ENCODE data around the gene DENND6B.
A peak's percentile ranks its signal among the peaks of the same experiment; 100 is the strongest.

The DENND6B gene

GRCh38 chr22:50272044-50272802 lies 54.6 kb downstream of the DENND6B start:
- Histone ChIP-seq H3K4me3 (ENCODE audit: low read length) (no peak overlapping the region), H2AFZ (ENCODE audit: low read depth, low read length) (no peak overlapping the region), H3K9me3 (ENCODE audit: insufficient read depth, low read length) (no peaks in the 10 kb centered on the region), H3K4me2 (ENCODE audit: low read length) (no peak overlapping the region), H3K27me3 (ENCODE audit: low read depth, low read length) (no peaks in the 10 kb centered on the region), H3K9ac (ENCODE audit: low read length) (no peak overlapping the region), H3K79me2 (ENCODE audit: low read length) (no peaks in the 10 kb centered on the region), H3K27ac (ENCODE audit: low read length) (no peak overlapping the region), H4K20me1 (ENCODE audit: insufficient read depth, low read length) (peaks cover 6% of the 10 kb centered on the region; the same call in 1 of the 2 replicates), H3K36me3 (replicated peaks; ENCODE audit: low read depth, low read length) (peaks cover 10% of the 10 kb centered on the region), H3K4me1 (ENCODE audit: low read length) (peaks cover 18% of the 10 kb centered on the region)
- no peak for TF ChIP-seq EZH2phosphoT487 (IDR thresholded peaks at IDR 0.05; ENCODE audit: low read depth)
- TF ChIP-seq, protein P1, sequence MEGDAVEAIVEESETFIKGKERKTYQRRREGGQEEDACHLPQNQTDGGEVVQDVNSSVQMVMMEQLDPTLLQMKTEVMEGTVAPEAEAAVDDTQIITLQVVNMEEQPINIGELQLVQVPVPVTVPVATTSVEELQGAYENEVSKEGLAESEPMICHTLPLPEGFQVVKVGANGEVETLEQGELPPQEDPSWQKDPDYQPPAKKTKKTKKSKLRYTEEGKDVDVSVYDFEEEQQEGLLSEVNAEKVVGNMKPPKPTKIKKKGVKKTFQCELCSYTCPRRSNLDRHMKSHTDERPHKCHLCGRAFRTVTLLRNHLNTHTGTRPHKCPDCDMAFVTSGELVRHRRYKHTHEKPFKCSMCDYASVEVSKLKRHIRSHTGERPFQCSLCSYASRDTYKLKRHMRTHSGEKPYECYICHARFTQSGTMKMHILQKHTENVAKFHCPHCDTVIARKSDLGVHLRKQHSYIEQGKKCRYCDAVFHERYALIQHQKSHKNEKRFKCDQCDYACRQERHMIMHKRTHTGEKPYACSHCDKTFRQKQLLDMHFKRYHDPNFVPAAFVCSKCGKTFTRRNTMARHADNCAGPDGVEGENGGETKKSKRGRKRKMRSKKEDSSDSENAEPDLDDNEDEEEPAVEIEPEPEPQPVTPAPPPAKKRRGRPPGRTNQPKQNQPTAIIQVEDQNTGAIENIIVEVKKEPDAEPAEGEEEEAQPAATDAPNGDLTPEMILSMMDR (IDR thresholded peaks at IDR 0.05; ENCODE audit: low read depth, low read length): no peak

DNA sequence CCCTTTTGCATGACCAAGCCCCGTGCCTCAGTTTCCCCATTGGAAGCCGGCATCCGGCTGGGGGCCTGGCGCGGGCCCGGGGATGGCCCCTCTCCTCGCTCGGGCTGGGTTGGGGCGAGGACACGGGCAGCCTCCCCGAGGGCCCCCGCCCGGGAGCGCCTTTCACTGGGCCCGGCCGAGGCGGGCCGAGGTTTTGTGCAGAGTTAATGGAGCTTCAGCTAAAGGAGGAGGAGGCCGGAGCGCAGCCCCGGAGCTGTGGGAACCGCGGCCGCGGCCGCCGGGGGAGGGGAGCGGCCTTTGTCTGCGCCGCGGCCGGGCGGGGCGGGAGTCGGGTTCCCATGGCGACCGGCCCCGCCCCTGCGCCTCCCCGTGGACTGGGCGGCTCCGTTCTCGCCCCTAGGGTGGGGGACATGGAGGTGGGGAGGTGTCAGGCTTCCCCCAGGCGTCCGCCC lies 55.3 kb downstream of the DENND6B start:
- H3K9ac ChIP-seq (ENCODE audit: low read length): no peak overlapping the region; the same call in 1 of the 2 replicates
- no peaks in the 10 kb centered on the region for H3K27me3 ChIP-seq (ENCODE audit: low read depth, low read length)
- peaks cover 16% of the 10 kb centered on the region for H3K4me1 ChIP-seq (ENCODE audit: low read length)
- peaks cover 8% of the 10 kb centered on the region for H3K36me3 ChIP-seq (replicated peaks; ENCODE audit: low read depth, low read length)
- H3K27ac ChIP-seq (ENCODE audit: low read length): no peak overlapping the region
- no peaks in the 10 kb centered on the region for H3K79me2 ChIP-seq (ENCODE audit: low read length)
- H3K4me2 ChIP-seq (ENCODE audit: low read length): peak overlapping the region; percentile 98
- no peak for TF ChIP-seq EZH2phosphoT487 (IDR thresholded peaks at IDR 0.05; ENCODE audit: low read depth)
- TF ChIP-seq, protein P1 (IDR thresholded peaks at IDR 0.05; ENCODE audit: low read depth, low read length): no peak
- H3K4me3 ChIP-seq (ENCODE audit: low read length): peak overlapping the region; percentile 99
- no peaks in the 10 kb centered on the region for H3K9me3 ChIP-seq (ENCODE audit: insufficient read depth, low read length)
- no peak overlapping the region for H2AFZ ChIP-seq (ENCODE audit: low read depth, low read length)
- H4K20me1 ChIP-seq (ENCODE audit: insufficient read depth, low read length): peaks cover 6% of the 10 kb centered on the region; the same call in 1 of the 2 replicates

DNA sequence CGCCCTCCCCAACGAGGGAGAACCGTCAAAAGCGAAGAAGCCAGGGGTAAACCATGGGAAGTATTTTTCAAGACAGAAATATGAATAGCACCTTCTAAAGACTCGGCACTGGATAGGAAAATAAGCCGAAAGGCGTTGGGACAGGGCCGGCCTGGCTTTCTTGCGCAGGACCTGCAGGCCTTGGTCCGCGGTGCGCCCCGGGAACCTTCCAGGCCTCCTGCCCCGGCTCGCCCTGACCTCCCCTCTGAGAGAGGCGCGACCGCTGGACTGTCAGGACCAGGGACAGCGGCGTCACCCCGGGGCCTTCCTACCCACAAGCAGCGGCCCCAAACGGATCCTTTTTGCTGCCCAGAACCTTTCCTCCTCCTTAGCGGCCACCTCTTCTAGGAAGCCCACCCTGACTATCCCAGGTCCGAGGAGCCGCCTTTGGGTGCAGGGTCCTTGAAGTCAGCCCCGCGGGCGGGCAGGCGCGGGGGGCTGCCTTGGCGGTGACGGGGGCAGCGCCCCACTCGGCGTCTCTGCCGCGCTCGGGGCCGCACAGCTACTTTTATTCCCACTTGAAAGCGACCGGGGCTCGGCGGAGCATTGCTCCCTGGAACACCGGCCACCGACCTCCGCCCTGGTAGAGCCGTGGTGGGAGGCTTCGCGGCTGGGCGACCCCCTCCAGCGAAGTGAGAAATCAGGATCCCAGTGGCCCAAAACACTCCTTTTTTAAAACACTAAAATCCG lies 56.0 kb downstream of the DENND6B start:
- H3K9ac ChIP-seq (ENCODE audit: low read length): peak overlapping the region; percentile 86

More for the DNA sequence above, 56.0 kb downstream of the DENND6B start:
- no peak for TF ChIP-seq EZH2phosphoT487 (IDR thresholded peaks at IDR 0.05; ENCODE audit: low read depth)
- TF ChIP-seq, protein P1 (IDR thresholded peaks at IDR 0.05; ENCODE audit: low read depth, low read length): no peak
- Histone ChIP-seq H4K20me1 (ENCODE audit: insufficient read depth, low read length) (peaks cover 3% of the 10 kb centered on the region; the same call in 1 of the 2 replicates), H3K4me1 (ENCODE audit: low read length) (peaks cover 13% of the 10 kb centered on the region), H3K27me3 (ENCODE audit: low read depth, low read length) (no peaks in the 10 kb centered on the region), H3K4me2 (ENCODE audit: low read length) (peak overlapping the region; percentile 98), H3K9me3 (ENCODE audit: insufficient read depth, low read length) (no peaks in the 10 kb centered on the region), H3K4me3 (ENCODE audit: low read length) (peak overlapping the region; percentile 99), H2AFZ (ENCODE audit: low read depth, low read length) (peak overlapping the region; percentile 70; the same call in 1 of the 2 replicates), H3K27ac (ENCODE audit: low read length) (peak overlapping the region; percentile 56), H3K79me2 (ENCODE audit: low read length) (no peaks in the 10 kb centered on the region), H3K36me3 (replicated peaks; ENCODE audit: low read depth, low read length) (peaks cover 7% of the 10 kb centered on the region)
